Suppressor macrophage treated with lipopolysaccharide for 1 hour (primary cell): ENCODE results near the gene ADAMTS7.
"Not testable (repeated sequence)": the region's sequence is repeated elsewhere in the genome, so short reads cannot be mapped to it uniquely, and the experiment has no call there.

Experiments used
- DNase-seq, 3 donors: peaks; one replicate each; pipeline ENCODE4 v3.0.0-alpha.2; 2020 to 2022

ADAMTS7 gene

GRCh38 chr15:78781381-78781780, 29.9 kb downstream of the ADAMTS7 start:
- not testable (repeated sequence) for DNase-seq

GRCh38 chr15:78779975-78780374, 31.3 kb downstream of the ADAMTS7 start:
- DNase-seq = not testable (repeated sequence)

- DNase-seq = not testable (repeated sequence)
Measured at GRCh38 chr15:78779176-78779785, 32.0 kb downstream of the ADAMTS7 start.

GRCh38 chr15:78778422-78778821, 32.8 kb downstream of the ADAMTS7 start:
- DNase-seq = no peak

DNA sequence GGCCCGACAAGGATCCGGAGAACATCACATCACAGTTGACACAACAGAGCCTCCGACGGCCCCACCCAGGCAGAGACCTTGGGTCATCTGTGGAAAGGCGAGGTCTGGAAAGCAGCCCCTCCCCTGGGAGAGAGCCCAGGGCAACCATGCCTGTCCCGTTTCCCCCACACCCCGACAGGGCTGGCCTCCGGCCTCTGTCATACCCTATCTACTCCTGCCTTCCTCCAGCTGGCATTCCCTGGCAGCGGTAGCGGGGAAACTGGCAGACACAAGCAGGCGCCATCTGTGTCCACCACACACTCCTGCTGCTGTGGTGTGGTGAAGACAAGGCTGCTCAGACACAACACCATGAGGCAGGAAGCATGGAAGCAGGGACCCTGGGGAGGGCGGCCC, 33.3 kb downstream of the ADAMTS7 start:
- DNase-seq = not testable (repeated sequence)

- not testable (repeated sequence) for DNase-seq
Measured at GRCh38 chr15:78777290-78777952, 33.8 kb downstream of the ADAMTS7 start.

DNA sequence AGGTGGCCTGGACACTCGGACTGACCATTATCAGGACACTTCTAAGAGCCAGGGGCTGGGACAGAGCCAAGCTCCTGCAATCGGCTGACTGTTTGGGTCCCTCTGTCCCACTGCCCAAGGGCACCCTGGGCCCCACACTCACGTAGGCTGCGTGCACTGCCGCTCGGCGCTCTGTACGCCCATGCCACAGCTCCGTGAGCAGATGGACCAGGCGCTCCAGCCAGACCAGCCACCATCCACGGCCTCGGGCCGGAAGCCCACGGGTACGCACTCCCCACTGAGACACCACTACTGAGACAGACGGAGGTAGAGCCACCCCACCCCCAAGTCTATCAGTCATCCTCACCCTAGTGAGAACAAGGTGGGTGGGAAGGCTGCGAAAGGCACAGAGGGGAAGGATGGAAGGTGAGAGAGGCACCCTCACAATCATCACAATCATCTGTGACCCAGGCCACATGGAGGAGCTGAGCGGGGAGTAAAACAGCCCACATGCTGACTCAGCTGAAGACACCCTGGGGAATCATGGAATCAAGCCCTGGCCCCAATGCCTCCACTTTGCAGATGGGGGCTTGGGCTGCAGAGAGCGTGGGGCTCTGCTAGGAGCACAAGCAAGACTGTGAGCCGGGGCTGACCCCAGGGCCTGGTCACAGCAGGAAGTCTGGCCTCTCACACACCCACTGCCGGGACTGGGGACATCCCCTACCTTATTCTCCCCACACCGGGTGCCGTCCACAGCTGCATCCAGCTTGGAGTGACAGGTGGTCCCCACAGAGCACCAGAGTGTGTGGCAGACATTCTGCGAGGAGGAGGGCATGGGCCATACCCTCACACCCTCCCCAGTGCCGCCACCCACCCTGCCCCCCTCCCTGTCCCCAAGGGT, 35.0 kb downstream of the ADAMTS7 start:
- DNase-seq = not testable (repeated sequence)

DNA sequence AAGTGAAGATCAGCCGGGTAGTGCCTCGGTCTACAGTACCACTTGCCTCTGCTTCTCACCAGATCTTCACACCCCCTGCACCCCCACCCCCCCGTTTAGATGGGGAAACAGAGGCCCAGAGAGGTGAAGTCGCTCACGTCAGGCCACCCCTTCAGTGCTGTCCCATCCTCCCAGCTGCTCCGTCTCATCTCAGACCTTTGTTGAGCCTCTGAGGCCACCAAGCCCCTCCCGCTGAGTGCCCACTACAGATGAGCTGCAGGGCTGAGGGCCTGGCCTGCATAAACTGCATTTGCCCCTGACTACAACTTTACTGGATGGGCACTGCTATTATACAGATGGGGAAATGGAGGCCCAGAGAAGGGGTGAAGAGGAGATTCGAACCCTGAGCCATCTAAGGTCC, 35.8 kb downstream of the ADAMTS7 start:
- no peak for DNase-seq

- DNase-seq = not testable (repeated sequence)
Measured at GRCh38 chr15:78774451-78774990, 36.7 kb downstream of the ADAMTS7 start.

DNA sequence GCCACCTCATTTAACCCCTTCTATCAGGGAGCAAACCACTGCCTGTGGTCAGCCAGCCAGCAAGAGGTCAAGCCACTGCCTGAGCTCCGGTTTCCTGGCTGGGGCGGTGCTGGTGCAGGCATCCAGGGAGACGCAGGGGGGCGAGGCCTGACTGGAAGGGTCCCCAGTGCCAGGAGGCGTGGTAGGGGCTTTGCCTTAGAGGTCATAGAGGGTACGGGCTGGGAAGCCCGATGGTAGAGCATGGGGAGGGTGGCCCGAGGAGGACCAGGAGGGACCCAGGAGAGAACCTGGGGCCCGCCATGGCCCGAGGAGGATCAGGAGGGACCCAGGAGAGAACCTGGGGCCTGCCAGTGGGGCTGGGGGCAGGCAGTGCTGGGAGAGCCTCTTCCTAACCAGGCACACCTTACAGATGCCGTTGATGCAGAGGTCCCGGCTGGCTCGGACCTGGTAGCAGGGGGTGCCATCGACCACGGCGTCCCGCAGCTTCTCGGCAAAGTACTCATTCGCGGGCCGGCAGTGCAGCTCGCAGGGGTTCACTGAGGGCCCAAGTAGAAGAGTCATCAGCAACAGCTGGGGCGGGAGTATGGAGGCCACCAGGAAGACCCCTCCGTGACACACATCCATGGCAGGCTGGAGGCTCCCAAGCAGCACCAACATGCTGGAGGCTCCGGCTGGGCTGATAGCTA, 37.4 kb downstream of the ADAMTS7 start:
- DNase-seq = not testable (repeated sequence)

DNA sequence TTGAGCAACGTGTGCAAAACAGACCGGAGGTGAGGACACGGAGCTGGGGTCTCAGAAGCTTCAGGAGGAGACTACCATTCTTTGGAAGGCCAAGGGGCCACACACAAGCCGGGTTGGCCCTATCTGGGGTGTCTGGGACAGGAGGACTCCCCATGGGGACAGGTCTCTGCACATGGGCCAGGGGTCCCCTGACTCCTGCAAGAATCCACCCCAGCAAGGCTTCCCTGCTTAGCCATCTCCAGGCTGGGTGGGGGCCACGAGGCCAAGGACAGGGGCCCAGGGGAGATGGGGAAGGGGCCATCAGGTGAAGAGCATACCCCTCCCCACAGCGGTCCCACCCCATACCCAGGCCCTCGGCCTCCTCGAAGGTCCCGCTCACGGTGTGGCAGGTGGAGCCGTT, 38.5 kb downstream of the ADAMTS7 start:
- no peak for DNase-seq

DNA sequence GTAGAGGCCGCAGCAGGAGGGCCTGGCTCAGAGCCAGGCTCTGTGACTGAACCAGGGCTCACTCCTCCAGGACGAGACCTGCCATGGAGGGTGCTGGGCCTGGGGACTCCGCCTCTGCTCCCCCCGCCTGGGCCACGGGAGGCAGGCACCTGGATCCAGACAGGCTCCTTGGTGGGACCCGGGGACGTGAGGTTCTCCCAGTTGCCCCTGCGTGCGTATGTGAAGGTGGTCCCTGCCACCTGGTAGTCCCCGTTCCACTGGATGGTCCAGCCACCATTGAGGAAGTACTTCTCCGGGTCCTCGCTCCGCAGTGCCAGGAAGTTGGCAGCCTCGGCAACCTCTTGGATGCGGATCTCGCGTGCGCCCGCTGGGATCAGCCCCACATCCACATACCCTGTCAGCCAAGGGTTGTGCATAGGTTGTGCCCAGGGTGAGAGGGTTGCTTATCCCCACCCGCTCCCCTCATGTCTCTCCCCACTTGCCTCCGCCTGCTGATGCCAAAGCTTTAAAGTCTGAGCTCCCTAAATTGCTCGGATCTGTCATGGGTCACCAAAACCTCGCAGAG, 39.7 kb downstream of the ADAMTS7 start:
- DNase-seq = not testable (repeated sequence)

- DNase-seq = not testable (repeated sequence)
Measured at GRCh38 chr15:78771020-78771419, 40.2 kb downstream of the ADAMTS7 start.

DNA sequence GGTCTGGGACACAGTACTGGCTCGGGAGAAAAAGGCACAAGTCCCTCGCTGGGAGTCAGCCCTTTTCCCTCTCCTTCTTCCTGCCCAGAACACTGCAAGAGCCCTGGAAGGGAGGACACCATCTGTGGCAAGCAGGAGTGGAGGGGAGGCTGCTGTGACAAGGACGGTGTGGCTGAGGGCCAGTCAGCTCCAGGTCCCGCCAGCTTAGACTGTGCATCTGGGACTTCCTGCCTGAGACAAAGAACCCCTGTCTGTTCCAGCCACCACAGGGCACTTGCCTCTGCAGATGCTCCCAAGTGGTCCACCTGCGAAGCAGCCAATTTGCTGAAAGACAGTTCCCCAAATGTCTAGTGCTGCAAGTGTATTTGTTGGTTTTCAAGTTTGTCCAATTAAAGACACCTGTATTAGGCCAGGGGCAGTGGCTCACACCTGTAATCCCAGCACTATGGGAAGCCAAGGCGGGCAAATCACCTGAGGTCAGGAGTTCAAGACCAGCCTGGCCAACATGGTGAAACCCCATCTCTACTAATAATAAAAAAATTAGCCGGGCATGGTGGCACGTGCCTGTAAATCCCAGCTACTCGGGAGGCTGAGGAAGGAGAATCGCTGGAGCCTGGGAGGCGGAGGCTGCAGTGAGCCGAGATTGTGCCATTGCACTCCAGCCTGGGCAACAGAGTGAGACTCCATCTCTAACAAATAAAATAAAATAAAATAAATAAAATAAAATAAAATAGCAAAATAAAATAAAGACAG, 41.6 kb downstream of the ADAMTS7 start:
- DNase-seq = not testable (repeated sequence)

- DNase-seq = no peak
Measured at GRCh38 chr15:78768531-78769408, 42.5 kb downstream of the ADAMTS7 start.

- no peak for DNase-seq
Measured at GRCh38 chr15:78768096-78768495, 43.2 kb downstream of the ADAMTS7 start.

GRCh38 chr15:78767331-78767951, 43.8 kb downstream of the ADAMTS7 start:
- DNase-seq = no peak

GRCh38 chr15:78766641-78767071, 44.6 kb downstream of the ADAMTS7 start:
- not testable (repeated sequence) for DNase-seq

- DNase-seq = no peak
Measured at GRCh38 chr15:78766041-78766440, 45.2 kb downstream of the ADAMTS7 start.
